NCI-H2081 treated with DMSO at 0.1 percent for 48 hours (cell line): ENCODE results near the gene MCM9.

ENCODE experiments used
- DNase-seq: peaks from one replicate; lab custom pipeline; 2025; lab: John Stamatoyannopoulos, UW

MCM9 gene

GRCh38 chr6:118934461-118935330 lies at the start of gene MCM9:
Gene MCM9, minus strand, starts transcription at chr6:118935159. Its CDS starts 3,436 bp downstream, at chr6:118931723.
- no peak for DNase-seq

DNA sequence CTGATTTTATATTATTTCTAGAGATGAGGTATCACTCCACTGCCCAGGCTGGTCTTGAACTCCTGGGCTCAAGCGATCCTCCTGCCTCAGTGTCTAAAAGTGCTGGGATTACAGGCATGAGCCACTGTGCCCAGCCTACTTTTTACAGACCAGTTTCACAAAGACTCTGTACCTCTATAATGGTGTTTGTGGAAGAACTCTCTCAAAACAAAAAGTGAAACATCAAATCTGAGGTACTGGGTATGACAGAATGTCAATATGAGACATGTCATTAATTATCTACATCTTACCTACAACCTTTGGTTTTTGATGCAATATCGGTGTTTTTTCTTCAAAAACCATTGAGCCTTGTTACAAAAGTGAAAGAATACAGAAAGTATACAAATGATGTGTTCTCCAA lies 49.4 kb upstream of the MCM9 start:
- DNase-seq: no peak

- no peak for DNase-seq
These were observed 47.6 kb upstream of the MCM9 start for GRCh38 chr6:118982575-118982911.

DNA sequence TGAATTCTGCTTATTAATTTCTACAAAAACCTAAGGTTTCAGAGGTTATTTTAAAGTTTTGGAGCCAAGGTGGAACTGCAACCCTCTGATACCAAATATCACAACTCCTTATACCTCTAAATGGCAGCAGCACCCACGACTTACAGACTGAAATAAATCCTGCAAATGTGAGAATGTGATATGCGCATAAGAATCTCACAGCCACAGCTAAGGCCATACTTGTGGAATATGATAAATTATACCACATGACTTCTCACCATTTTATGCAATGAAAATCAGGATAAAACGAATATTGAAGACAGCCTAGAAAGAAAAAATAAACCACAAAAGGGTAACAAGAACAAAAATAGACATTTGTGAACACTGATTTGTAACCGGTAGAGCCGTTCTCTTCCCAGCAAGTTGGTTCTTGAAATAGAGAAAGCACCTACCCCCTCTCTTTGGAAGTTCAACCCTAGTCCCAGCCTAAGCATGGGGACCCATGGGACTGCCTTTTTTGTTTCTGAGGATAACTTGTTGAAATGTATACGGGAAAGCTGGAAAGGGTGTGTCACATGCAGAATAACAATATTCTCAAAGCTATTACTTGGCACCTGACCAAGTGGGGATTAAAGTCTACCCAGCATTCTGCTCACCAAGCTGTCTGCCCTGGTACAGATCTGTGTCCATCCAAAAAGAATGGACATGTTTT lies 47.1 kb upstream of the MCM9 start:
- DNase-seq: no peak

- no peak for DNase-seq
These were observed 45.1 kb upstream of the MCM9 start for GRCh38 chr6:118980063-118980462.

DNA sequence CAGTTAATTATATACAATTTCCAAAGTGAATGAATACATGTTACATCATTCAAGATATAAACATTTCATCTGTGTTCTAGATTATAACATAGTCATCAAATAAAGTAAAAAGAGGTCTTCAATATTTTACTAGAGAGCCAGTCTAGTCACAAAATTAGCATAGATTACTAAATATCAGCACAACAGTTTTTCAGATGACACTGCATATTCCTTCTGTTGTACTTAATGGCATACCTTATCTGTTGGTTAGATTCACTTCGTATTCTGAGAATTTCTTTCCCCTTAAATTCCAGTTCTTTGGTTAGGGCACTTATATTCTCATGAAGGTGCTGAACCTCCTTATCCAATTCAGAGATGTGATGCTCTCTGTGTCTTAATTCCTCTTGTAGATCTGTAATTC lies 39.8 kb upstream of the MCM9 start:
- DNase-seq: no peak

- no peak for DNase-seq
These were observed 36.7 kb upstream of the MCM9 start for GRCh38 chr6:118971682-118972081.

GRCh38 chr6:118970866-118971265 lies 35.9 kb upstream of the MCM9 start:
- DNase-seq: no peak

- DNase-seq: no peak
These were observed 33.5 kb upstream of the MCM9 start for GRCh38 chr6:118968416-118968815.

GRCh38 chr6:118967239-118967638 lies 32.3 kb upstream of the MCM9 start:
- no peak for DNase-seq

DNA sequence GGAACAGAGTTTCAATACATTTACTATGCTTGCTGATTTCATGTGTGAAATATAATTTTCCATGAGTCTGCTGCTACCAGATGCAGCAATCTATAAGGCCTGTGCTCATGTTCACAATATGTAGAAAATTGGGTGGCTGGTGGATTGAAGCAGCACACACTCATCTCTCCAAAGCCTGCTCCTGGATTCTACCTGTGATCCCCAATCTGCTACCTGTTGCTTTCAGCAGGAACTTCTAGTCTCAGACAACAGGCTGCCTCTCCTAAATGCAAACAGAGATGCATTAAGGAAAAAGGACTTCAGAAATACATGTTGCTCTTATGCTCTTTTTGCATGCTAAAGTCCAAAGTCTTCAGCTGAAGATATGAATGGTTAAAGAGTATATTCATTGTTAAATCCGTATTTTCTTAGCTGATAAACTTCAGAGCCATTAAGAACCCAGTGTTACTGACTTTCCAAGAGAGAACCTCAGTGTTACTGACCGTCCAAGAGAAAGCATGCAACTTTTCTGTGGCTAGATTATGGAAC lies 30.9 kb upstream of the MCM9 start:
- DNase-seq: no peak

- DNase-seq: no peak
These were observed 30.4 kb upstream of the MCM9 start for GRCh38 chr6:118965371-118965770.

DNA sequence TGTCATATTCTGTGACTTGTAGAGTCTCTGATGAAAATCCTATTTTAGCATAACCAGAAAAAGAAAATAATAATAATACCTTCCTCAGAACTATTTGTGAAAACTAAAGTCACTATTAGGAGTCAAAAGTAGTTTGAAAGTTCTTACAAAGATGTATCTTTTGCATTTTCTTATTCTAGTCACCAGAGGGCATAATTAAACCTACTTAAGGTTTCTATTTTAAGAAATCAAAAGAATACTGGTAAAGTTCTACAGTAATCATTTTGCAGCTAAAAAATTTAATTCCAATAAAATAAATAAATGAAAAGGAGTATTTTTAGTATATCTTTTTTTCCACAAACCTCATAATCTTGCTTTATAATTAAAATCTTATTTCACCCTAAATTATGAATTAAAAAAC lies 28.0 kb upstream of the MCM9 start:
- DNase-seq: no peak

DNA sequence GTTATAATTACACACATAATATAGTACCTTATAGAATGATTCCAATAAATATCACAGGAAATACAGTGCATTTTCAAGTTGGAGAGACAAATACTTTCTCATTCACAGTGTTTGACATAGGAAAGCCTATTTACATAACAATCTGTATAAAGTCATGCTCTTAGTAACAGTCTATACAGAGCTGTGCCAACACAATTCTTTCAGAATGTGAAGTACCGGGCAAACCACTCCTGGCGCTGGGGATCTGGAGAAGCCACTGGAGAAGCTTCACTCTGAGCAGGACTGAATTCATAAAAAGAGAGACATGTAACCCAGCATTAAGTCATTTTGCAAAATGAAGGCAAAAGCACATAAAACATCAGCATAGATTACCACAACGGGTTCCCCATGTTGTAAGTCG lies 24.9 kb upstream of the MCM9 start:
- no peak for DNase-seq

DNA sequence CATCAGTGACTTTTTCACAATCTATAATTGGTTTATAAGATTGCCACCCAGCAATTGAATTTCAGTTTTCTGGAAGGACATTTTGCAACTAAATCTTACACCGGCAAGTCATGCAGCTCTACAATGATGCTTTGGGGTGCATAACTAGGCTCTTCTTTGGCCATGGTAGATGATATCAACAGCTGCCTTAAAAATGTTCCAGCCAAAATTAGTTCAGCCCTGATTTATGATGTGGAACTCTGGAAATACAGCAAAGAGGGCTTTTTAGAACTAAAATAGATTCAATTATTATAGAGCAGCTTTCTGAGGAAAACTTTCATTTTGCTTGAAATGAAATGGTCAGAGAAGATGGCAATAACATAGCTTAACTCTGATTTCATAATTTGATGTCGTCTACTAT lies 18.4 kb upstream of the MCM9 start:
- DNase-seq: no peak

- DNase-seq: no peak
These were observed 17.7 kb upstream of the MCM9 start for GRCh38 chr6:118952683-118953082.

DNA sequence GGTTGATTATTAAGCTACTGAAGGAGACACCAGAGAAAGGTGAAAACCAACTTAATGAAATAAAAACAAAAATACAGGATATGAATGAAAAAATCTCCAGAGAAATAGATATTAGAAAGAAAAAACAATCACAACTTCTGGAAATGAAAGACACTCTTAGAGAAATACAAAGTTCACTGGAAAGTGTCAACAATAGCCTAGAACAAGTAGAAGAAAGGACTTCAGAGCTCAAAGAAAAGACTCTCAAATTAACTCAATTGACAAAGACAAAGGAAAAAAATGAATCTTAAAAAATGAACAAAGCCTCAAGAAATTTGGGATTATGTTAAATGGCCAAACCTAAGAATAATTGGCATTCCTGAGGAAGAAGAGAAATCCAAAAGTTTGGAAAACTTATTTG lies 10.3 kb upstream of the MCM9 start:
- no peak for DNase-seq

GRCh38 chr6:118940770-118941169 lies 5.8 kb upstream of the MCM9 start:
- DNase-seq: no peak

DNA sequence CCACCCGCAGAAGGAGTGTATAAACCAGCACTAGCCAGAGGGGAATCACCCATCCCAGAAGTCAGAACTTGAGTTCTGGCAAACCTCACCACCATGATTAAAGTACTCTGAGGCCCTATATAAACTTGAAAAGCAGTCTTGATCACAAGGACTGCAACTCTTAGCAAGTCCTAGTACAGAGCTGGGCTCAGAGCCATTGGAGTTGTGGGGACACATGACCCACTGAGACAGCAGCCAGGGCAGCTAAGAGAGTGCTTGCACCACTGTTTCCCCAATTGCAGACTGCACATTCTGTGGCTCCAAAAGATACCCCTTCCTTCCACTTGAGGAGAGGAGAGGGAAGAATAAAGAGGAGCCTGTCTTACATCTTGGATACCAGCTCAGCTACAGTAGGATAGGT lies 4.7 kb upstream of the MCM9 start:
- DNase-seq: no peak

- DNase-seq: no peak
These were observed 1.2 kb upstream of the MCM9 start for GRCh38 chr6:118935978-118936703.

GRCh38 chr6:118935331-118935668 lies 341 bp upstream of the MCM9 start:
- DNase-seq: no peak

DNA sequence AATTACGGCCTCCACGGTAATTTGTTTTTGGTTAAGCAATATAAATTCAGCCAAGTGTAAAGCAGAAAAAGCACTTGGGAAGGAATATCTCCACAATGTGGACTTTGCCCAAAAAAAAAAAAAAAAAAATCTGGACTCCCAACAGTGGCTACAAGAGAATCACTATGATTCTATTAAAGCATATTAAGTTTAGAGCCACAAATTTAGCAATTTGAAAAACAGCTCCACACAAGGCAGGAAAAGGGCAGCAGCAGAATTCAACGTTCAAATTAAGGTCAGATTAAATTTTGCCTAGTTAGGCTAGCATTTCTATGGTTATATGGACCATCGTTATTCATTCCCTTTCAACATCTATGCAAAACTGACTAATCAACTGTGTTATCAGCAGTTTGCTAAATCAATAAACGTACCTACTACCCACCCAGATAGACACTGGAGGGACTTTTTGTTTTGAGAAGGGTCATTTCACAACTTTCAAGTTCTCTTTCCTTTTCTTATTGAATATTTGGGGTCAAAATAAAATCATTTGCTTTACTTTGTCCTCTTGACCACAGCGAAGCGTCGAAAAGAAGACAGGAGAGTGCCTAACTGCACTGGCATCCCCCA lies 1.0 kb downstream of the MCM9 start:
- no peak for DNase-seq
